HG02642 (cell line): ENCODE measurements around the gene TMCO4.
"Not testable (repeated sequence)": the region's sequence is repeated elsewhere in the genome, so short reads cannot be mapped to it uniquely, and the experiment has no call there.

ENCODE experiments used
- ATAC-seq: cut with Tn5 transposase; IDR thresholded peaks from one replicate; pipeline ENCODE4 v1.9.1; 2021; ENCODE audit warnings: mild to moderate bottlenecking; ENCODE audit not compliant: unreplicated experiment, poor library complexity

The TMCO4 gene

GRCh38 chr1:19799230-19800075 lies at the start of gene TMCO4:
Gene TMCO4 (minus strand): TSS chr1:19799916. CDS start chr1:19780758, 19,158 bp downstream.
- peak; percentile 73 for ATAC-seq

GRCh38 chr1:19849307-19849706 lies 49.6 kb upstream of the TMCO4 start:
- ATAC-seq = not testable (repeated sequence)

- ATAC-seq = not testable (repeated sequence)
Measured at GRCh38 chr1:19847334-19847733, 47.6 kb upstream of the TMCO4 start.

DNA sequence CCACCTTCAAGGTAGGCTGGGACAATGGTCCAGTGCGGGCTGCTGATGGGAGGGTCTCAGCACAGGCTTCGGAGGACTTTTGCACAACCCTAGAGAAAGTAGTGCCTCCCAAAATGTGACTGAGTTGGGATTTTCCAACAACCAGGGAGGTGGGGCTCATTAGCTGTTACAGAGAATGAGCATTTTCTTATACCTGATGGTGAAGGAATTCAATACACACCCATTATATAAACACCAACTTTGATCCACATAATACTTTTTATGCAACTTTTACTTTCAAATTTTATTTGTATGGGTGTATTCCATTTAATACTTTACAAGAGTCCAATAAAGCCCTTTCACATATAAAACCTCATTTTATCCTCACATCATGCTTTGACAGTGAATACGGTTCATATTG lies 46.6 kb upstream of the TMCO4 start:
- no peak for ATAC-seq

- ATAC-seq = no peak
Measured at GRCh38 chr1:19845555-19845954, 45.8 kb upstream of the TMCO4 start.

DNA sequence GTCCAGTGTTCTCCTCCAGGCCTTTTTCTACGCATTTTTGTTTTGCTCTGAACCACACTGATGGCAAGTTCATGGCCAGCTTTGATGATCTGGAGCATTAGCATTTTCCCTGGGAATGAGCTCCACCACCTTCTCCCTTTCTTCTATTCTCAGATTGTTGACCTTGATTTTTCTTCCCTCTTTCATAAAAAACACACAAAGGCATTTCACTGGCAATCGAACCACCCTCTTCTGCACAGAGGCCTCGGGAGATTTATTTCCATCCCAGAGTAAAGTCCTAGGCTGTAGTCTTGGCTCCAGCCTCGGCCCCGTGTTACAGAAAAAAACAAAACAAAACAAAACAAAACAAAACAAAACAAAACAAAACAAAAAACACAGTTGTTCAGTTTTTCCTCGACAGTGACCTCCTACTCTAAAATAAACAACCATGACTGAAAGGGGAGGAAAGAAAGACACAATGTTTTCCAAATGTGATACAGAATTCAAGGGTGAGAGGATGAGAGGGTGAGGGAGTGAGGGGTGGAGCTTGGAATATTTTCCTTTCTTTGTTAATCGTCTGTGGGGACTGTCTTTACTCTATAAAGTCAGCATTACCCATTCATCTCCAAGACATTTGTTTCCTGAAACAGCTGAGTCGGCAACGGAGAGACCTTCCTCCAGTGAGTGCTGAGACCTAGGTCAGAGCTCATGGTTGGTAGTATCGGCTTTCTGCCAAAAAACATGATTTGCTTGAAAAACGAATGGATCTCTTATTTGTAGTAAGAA lies 45.2 kb upstream of the TMCO4 start:
- ATAC-seq = no peak

DNA sequence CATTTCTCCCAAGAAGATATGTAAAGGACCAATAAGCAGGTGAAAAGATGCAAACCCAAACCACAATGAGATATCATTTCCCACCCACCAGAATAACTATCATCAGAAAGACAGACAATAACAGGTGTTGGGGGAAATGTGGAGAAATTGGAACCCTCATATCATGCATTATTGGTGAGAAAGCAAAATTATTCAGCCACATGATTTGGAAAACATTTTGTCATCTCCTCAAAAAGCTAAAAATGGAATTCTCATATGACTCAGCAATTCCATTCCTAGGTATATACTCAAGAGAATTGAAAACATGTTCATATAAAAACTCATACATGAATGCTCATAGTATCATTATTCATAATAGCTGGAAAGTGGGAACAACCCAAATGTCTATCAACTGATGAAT lies 40.5 kb upstream of the TMCO4 start:
- no peak for ATAC-seq

GRCh38 chr1:19837866-19838265 lies 38.1 kb upstream of the TMCO4 start:
- ATAC-seq = no peak

DNA sequence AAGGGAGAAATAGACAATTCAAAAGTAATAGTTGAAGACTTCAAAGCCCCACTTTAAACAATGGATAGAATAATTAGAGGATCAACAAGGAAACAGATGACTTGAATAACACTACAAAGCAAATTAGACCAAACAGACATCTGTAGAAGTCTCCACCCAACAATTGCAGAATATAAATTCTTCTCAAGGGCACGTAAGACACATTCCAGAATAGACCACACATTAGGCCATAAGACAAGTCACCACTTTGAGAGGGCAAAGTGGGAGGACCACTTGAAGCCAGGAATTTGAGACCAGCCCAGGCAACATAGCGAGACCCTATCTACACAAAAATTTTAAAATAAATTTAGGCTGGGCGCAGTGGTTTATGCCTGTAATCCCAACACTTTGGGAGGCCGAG lies 35.9 kb upstream of the TMCO4 start:
- no peak for ATAC-seq

GRCh38 chr1:19831441-19831840 lies 31.7 kb upstream of the TMCO4 start:
- ATAC-seq = no peak

DNA sequence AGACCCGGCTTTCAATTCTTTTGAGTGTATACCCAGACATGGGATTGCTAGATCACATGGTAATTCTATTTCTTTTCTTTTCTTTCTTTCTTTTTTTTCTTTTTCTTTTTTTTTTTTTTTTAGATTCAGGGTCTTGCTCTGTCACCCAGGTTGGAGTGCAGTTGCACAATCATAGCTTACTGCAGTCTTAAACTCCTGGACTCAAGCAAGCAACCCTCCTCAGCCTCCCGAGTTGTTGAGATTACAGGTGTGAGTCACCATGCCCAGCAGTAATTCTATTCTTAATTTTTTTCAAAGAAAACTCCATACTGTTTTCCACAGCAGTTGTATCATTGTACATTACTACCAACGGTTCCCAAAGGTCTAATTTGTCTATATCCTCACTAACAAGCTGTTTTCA lies 28.8 kb upstream of the TMCO4 start:
- ATAC-seq = no peak

DNA sequence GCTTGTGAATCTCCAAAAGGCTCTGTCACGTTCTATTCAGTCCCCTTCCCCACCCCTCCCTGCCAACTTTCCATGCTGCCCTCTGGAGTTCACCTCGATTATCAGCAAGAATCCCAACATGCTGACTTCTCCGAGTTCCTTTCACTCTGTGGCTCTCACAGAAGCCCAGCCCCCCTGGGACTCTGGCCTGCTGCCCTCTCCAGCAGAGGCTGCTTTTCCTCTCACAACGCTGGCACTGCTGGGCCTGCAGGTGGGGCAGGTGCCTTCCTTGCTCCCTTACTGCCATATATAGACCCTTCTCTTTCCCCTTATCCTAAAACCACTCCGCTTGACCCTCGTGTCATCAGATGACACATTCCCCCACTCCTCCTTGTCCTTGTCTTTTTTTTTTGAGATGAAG lies 25.6 kb upstream of the TMCO4 start:
- ATAC-seq = no peak

- ATAC-seq = no peak
Measured at GRCh38 chr1:19824541-19824940, 24.8 kb upstream of the TMCO4 start.

DNA sequence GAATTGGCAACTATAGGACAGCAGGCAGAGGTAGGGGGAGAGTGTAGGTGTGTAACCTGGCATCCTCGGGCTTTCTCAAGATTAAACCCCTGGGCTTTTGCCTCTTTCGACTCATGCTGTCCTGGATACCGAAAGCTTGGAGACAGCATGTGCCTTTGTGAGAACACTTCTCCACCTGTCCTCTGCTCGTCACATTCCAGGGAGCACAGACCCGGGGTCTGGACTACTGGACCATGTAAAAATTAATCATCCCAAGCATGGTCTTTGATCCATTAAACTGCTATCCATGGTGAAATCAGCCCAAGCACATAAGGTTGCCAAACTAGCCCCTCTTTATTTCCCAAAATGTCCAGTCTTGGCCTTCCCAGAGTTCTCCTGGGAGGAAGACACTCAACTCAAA lies 24.3 kb upstream of the TMCO4 start:
- no peak for ATAC-seq

GRCh38 chr1:19819701-19820100 lies 20.0 kb upstream of the TMCO4 start:
- no peak for ATAC-seq

DNA sequence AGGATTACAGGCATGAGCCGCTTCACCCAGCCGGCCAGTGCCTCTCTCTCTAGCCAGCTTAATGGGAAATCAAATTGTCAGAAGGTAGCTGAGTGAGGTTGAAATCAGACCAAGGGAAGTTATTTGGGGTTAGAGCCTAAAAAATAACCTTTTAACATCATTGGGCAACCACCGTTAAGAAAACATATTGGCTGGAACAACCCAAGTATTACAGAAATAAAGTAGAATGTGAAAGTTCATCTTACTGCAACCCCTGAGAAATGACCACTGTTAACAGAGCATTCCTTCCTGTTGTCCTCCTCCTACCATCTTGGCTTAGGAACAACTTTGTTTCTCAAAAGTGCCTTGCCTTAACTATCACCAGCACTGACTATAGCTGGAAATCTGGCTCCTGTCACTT lies 18.6 kb upstream of the TMCO4 start:
- ATAC-seq = no peak

DNA sequence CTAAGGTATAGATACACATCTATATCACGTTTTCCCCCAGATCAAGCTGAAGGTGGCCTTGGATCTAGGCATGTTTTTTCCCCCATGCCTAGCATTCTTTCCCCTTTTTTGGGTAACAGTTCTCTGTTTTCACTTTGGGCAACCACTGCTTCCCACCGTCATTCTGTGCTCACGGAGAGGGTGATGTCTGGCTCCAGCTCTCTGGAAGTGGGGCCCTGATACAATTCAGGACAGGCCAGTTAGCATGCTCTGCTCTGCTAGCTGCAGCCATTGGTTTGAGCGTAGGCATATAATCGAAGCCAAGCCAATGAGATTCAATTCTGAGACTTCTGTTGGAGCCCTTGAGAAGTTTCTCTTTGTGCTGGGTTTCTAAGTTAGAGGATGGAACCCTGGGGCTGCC lies 17.4 kb upstream of the TMCO4 start:
- no peak for ATAC-seq

DNA sequence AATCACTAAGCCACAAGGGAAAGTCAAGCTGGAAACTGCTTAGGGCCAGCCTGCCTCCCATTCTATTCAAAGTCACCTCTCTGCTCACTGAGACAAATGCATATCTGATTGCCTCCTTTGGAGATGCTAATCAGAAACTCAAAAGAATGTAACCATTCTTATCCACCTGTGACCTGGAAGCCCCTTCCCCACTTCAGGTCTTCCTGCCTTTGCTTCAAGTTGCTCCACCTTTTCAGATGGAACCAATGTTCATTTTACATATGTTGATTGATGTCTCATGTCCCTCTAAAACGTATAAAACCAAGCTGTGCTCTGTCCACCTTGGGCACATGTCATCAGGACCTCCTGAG lies 17.0 kb upstream of the TMCO4 start:
- ATAC-seq = not testable (repeated sequence)

GRCh38 chr1:19815801-19816736 lies 16.4 kb upstream of the TMCO4 start:
- no peak for ATAC-seq

DNA sequence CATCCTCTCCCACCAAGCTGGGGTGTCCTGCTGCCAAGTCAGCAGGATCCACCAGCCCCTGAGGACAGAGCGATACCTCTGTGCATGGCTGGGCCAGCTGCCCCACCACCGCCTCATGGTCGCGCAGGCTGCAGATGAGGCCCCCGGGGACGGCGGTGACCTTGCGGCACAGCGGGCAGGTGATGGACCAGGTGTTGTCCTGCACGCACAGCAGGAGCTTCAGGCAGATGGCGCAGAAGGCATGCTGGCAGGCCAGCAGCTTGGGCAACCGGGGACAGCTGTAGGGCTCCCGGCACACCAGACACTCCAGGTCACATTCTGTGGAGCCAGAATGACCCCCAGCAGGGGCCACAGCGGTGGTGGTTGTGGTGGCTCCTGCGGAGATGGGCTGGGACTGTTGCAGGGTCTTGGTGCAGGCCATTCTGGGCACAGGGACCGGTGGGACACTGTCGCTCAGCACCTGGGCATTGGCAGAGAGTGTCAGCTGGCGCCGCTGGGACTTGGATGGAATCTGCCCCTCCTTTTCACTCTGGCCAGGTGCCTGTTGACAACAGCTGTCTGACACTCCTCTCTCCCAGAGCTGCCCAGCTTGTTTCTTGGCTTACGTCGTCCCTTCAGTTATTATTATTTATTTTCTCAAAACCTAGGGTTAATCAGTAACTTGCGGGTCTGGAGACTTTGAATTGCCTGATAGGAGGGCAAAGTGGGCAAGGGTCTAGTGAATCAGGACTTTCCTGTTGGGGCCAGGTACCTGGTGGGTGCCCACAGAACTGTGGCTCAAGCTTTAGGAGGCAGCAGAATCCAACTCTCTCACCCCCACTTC lies 15.2 kb upstream of the TMCO4 start, which contains the start of gene RNF186:
RNF186 (minus strand) TSS at position 603 of the 823 bp plus-strand sequence; CDS start at position 421, 182 bp downstream.
- ATAC-seq = no peak
